ENCODE measurements around the gene FCHSD1. TPM values are rescaled to one million over a fixed set of nuclear protein-coding genes. Genes with fewer than 3 reads are reported as not detected.

FCHSD1 gene
- total and polyA plus RNA-seq, 2 donors (not counting 1 experiment from before 2014, with no cell fraction given): 123 to 193 TPM

DNA sequence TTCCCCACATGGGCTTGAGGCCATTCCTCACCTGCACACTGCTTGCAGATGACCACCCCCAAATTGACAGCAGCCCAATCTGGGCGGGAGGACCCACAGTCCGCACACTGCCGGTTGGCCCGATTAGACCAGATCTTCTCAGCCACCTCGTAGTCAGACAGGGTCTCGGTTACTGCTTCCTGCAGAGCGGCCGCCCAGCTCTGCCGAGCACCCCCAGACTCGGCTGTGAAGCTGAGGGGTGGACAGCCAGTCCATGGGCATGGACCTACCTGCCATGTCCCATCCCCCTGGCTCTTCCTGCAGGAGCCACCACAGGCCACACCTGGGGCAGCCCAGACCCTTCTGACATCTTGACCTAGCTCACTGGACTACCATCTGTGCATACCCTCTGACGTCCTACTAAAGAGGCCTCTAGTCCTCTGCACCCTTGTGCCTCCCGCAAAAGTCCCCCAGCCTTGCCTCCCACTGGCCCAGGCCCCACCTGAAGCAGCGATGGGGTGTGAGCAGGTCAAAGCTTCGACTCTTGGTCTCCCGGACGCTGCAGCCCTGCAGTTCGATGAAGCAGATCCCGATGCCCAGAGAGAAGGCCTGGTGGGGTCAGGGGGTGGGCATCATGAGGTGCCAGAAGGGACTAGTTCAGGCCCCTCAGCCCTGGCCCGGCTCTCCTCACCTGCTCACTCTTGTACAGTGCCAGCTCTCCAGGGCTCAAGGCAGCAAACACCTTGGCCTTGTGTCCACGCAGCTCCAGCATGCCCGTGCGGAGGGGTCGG, 21.0 kb upstream of the FCHSD1 start:
- ChIA-PET CTCF (interaction anchor here (1.5 to 6.4 kb wide), 2 partner anchors 18 to 21 kb away, joined by 3 to 28 read pairs; no protein-coding TSS in a partner anchor), POLR2A (interaction anchor here (0.7 kb wide), 1 partner anchor 11 kb away, joined by 3 read pairs; no protein-coding TSS in a partner anchor)
- Histone ChIP-seq H3K27me3 (replicated peaks in 1 of 4; ENCODE audit: control extremely low read depth in 1 of 4, control insufficient read depth in 3 of 4, insufficient read depth in 4 of 4, low read length in 3 of 4) (no peaks in the 10 kb centered on the region), H3K9ac (ENCODE audit: low read length) (no peak overlapping the region), H3K4me1 (ENCODE audit: control insufficient read depth in 2 of 2, insufficient read depth in 2 of 2, low read length in 2 of 2) (no peaks in the 10 kb centered on the region), H3K36me3 (replicated peaks in 1 of 2; ENCODE audit: control extremely low read depth in 1 of 2, control insufficient read depth in 1 of 2, extremely low read depth in 1 of 2, insufficient read depth in 2 of 2, low read length in 1 of 2) (no peaks in the 10 kb centered on the region), H2AFZ (ENCODE audit: insufficient read depth, low read depth, low read length, poor library complexity, severe bottlenecking) (no peak overlapping the region), H3K79me2 (ENCODE audit: control insufficient read depth, insufficient read depth, low read length) (no peaks in the 10 kb centered on the region), H3K4me3 (ENCODE audit: control extremely low read depth in 1 of 5, extremely low read depth in 1 of 5, insufficient read depth in 1 of 5, low read depth in 2 of 5, low read length in 4 of 5) (no peak overlapping the region), H3K27ac (ENCODE audit: low read length in 2 of 2) (no peak overlapping the region), H3K4me2 (replicated peaks; ENCODE audit: low read depth, low read length, poor library complexity, severe bottlenecking) (no peak overlapping the region), H3K9me3 (ENCODE audit: control extremely low read depth in 1 of 3, control insufficient read depth in 2 of 3, insufficient read depth in 1 of 3, low read length in 2 of 3) (no peaks in the 10 kb centered on the region), H4K20me1 (ENCODE audit: control insufficient read depth, insufficient read depth, low read length, poor library complexity, severe bottlenecking) (no peaks in the 10 kb centered on the region)
- no peak for DNase-seq
- no peak for ATAC-seq (ENCODE audit: low read depth)
- TF ChIP-seq EZH2 (IDR thresholded peaks at IDR 0.05; ENCODE audit: borderline replicate concordance, insufficient read depth, low read depth, low read length, poor library complexity, severe bottlenecking): no peak
- TF ChIP-seq, protein P1, sequence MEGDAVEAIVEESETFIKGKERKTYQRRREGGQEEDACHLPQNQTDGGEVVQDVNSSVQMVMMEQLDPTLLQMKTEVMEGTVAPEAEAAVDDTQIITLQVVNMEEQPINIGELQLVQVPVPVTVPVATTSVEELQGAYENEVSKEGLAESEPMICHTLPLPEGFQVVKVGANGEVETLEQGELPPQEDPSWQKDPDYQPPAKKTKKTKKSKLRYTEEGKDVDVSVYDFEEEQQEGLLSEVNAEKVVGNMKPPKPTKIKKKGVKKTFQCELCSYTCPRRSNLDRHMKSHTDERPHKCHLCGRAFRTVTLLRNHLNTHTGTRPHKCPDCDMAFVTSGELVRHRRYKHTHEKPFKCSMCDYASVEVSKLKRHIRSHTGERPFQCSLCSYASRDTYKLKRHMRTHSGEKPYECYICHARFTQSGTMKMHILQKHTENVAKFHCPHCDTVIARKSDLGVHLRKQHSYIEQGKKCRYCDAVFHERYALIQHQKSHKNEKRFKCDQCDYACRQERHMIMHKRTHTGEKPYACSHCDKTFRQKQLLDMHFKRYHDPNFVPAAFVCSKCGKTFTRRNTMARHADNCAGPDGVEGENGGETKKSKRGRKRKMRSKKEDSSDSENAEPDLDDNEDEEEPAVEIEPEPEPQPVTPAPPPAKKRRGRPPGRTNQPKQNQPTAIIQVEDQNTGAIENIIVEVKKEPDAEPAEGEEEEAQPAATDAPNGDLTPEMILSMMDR (IDR thresholded peaks at IDR 0.05): no peak
- H3K9me3 Mint-ChIP-seq (ENCODE audit: insufficient read depth): no peaks in the 10 kb centered on the region
- no peak overlapping the region for H3K4me3 Mint-ChIP-seq
- no peaks in the 10 kb centered on the region for H3K4me1 Mint-ChIP-seq
- H3K27me3 Mint-ChIP-seq: peaks cover 5% of the 10 kb centered on the region
- 94% methylated on average over 19 of the region's 23 CpGs for WGBS (ENCODE audit: insufficient coverage)
- intact Hi-C loops (cut with micrococcal nuclease): no loop called here
- no peak overlapping the region for H3K27ac Mint-ChIP-seq

DNA sequence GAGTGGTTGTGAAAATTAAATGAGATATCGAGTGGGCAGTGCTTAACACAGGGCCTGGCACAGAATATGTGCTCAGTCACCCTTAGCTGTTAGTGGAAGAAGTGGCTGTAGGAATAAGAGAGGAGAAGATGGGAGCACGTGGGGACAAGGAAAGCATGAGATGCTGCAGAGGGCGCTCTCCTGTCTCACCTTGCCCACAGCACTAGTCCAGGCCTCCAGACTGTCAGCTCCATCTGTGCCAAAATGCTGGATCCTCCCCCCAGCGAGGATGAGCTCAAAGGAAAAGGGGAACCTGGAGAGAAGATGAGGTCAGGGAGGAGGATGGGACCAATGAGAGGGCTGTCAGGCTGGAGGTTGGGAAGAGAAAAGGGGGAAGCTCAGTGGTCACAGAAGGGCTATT, 18.3 kb upstream of the FCHSD1 start:
- H3K27me3 ChIP-seq (replicated peaks in 1 of 4; ENCODE audit: control extremely low read depth in 1 of 4, control insufficient read depth in 3 of 4, insufficient read depth in 4 of 4, low read length in 3 of 4): no peaks in the 10 kb centered on the region
- H3K9me3 ChIP-seq (ENCODE audit: control extremely low read depth in 1 of 3, control insufficient read depth in 2 of 3, insufficient read depth in 1 of 3, low read length in 2 of 3): no peaks in the 10 kb centered on the region
- H3K36me3 ChIP-seq (replicated peaks in 1 of 2; ENCODE audit: control extremely low read depth in 1 of 2, control insufficient read depth in 1 of 2, extremely low read depth in 1 of 2, insufficient read depth in 2 of 2, low read length in 1 of 2): no peaks in the 10 kb centered on the region
- TF ChIP-seq, protein P1 (IDR thresholded peaks at IDR 0.05): no peak
- no peak for TF ChIP-seq EZH2 (IDR thresholded peaks at IDR 0.05; ENCODE audit: borderline replicate concordance, insufficient read depth, low read depth, low read length, poor library complexity, severe bottlenecking)
- no peaks in the 10 kb centered on the region for H3K79me2 ChIP-seq (ENCODE audit: control insufficient read depth, insufficient read depth, low read length)
- no peak overlapping the region for H3K27ac Mint-ChIP-seq
- ATAC-seq (ENCODE audit: low read depth): no peak
- H3K27me3 Mint-ChIP-seq: peaks cover 5% of the 10 kb centered on the region
- H3K4me2 ChIP-seq (replicated peaks; ENCODE audit: low read depth, low read length, poor library complexity, severe bottlenecking): no peak overlapping the region
- H4K20me1 ChIP-seq (ENCODE audit: control insufficient read depth, insufficient read depth, low read length, poor library complexity, severe bottlenecking): no peaks in the 10 kb centered on the region
- 83% methylated on average over 1 of the region's 4 CpGs for WGBS (ENCODE audit: insufficient coverage)
- intact Hi-C loops (cut with micrococcal nuclease): no loop called here
- no peaks in the 10 kb centered on the region for H3K9me3 Mint-ChIP-seq (ENCODE audit: insufficient read depth)
- H3K4me3 ChIP-seq (ENCODE audit: control extremely low read depth in 1 of 5, extremely low read depth in 1 of 5, insufficient read depth in 1 of 5, low read depth in 2 of 5, low read length in 4 of 5): no peak overlapping the region
- peaks cover 4% of the 10 kb centered on the region for H3K4me1 Mint-ChIP-seq
- CTCF ChIA-PET: interaction anchor here (0.6 to 6.4 kb wide), 8 partner anchors 8 to 291 kb away, joined by 3 to 28 read pairs (median 6); no protein-coding TSS in a partner anchor
- H3K27ac ChIP-seq (ENCODE audit: low read length in 2 of 2): no peak overlapping the region
- H3K4me3 Mint-ChIP-seq: no peak overlapping the region
- DNase-seq: no peak
- H2AFZ ChIP-seq (ENCODE audit: insufficient read depth, low read depth, low read length, poor library complexity, severe bottlenecking): no peak overlapping the region
- POLR2A ChIA-PET: no interaction called here
- H3K4me1 ChIP-seq (ENCODE audit: control insufficient read depth in 2 of 2, insufficient read depth in 2 of 2, low read length in 2 of 2): peaks cover 4 to 6% of the 10 kb centered on the region in 2 donors
- H3K9ac ChIP-seq (ENCODE audit: low read length): no peak overlapping the region

All from B cell (primary cell).